ENCODE measurements around the gene CDK5RAP1.

The CDK5RAP1 gene

DNA sequence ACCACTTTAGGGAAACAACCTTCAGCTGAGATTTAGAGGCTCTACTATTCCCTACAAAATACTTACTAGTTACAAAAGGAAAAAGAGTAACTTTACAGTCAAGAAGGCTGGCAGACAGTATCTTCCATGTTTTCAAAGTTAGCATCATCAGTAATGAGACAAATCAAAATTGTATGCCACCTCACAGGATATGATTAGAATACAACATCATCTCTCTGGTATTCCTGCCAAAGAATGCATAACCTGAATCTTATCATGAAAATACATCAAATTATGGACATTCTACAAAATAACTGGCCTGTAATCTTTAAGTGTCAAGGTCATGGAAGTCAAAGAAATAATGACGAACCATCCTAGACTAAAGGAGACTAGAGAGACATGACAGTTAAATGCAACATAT is 38.4 kb downstream of the CDK5RAP1 start:
- Histone ChIP-seq H3K36me3 (ENCODE audit: low read length) (peaks cover 22% of the 10 kb centered on the region; the same call in 1 of the 2 replicates), H3K9me2 (replicated peaks; ENCODE audit: insufficient read depth, low read length) (no peaks in the 10 kb centered on the region), H3K9ac (ENCODE audit: low read length) (no peak overlapping the region), H3K27ac (ENCODE audit: low read depth, low read length) (no peak overlapping the region), H4K20me1 (ENCODE audit: low read depth, low read length) (no peaks in the 10 kb centered on the region), H3K9me3 (ENCODE audit: insufficient read depth, low read length) (no peaks in the 10 kb centered on the region), H3F3A (ENCODE audit: insufficient read depth) (no peaks in the 10 kb centered on the region), H3K27me3 (ENCODE audit: low read length) (no peaks in the 10 kb centered on the region), H3K4me3 (ENCODE audit: insufficient read depth, low read length, poor library complexity, severe bottlenecking) (no peak overlapping the region), H3K79me2 (ENCODE audit: insufficient read depth, low read length) (no peaks in the 10 kb centered on the region), H3K4me2 (ENCODE audit: low read depth, low read length, poor library complexity, severe bottlenecking) (no peak overlapping the region), H2AFZ (ENCODE audit: low read depth, low read length, severe bottlenecking) (no peak overlapping the region)
- TF ChIP-seq CTCF (IDR thresholded peaks at IDR 0.05; ENCODE audit: insufficient read depth, low read length, poor library complexity, severe bottlenecking) (no peak), EZH2phosphoT487 (conservative IDR thresholded peaks at IDR 0.05; ENCODE audit: low read length) (no peak)

DNA sequence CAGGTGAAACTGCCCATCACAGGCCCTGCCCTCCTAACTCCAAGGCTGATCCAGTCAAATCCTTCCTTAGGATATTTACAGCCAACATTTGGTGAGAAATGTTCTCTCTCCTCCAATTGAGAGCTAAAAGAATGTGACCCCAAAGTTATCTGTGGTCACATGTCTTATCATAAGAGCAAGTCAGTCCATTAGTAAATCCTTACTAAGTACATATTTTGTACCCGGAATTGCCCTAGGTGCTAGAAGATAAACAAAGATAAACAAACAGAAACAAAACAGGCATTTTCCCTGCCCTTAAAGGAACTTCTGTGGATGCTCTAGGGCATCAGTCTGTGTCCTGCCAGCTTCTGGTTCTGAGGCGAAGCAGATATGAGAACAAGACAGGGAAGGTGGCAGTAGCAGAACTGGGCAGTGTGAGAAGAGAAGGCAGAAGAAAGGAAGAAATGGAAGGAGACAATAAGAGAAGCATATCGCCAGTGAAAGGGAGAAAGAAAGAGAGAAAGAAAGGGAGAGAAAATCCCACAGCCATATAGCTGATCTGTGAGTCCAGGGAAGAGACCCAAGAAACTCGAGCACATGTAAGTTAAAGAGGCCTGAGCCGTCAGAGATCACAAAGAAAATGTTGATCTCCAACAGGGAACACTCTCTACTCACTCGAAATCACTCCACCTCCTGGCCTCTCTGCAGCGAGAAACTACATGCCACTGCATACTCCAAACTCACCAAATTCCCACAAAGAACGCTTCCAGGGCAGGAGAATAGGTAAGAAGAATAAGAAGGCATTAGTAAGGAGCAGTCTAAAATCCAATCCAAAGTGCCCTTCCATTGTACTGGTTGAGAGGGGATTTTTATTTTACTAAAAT is 41.7 kb downstream of the CDK5RAP1 start:
- no peaks in the 10 kb centered on the region for H3K9me2 ChIP-seq (replicated peaks; ENCODE audit: insufficient read depth, low read length)
- TF ChIP-seq EZH2phosphoT487 (conservative IDR thresholded peaks at IDR 0.05; ENCODE audit: low read length), result no peak
- no peak for TF ChIP-seq CTCF (IDR thresholded peaks at IDR 0.05; ENCODE audit: insufficient read depth, low read length, poor library complexity, severe bottlenecking)
- H3K4me3 ChIP-seq (ENCODE audit: insufficient read depth, low read length, poor library complexity, severe bottlenecking), result no peak overlapping the region
- no peaks in the 10 kb centered on the region for H3K79me2 ChIP-seq (ENCODE audit: insufficient read depth, low read length)
- no peak overlapping the region for H3K27ac ChIP-seq (ENCODE audit: low read depth, low read length)
- no peak overlapping the region for H3K4me2 ChIP-seq (ENCODE audit: low read depth, low read length, poor library complexity, severe bottlenecking)
- H4K20me1 ChIP-seq (ENCODE audit: low read depth, low read length), result no peaks in the 10 kb centered on the region
- H3K27me3 ChIP-seq (ENCODE audit: low read length), result no peaks in the 10 kb centered on the region
- H3K9ac ChIP-seq (ENCODE audit: low read length), result no peak overlapping the region
- H3K9me3 ChIP-seq (ENCODE audit: insufficient read depth, low read length), result no peaks in the 10 kb centered on the region
- peaks cover 6% of the 10 kb centered on the region; the same call in 1 of the 2 replicates for H3K36me3 ChIP-seq (ENCODE audit: low read length)
- H2AFZ ChIP-seq (ENCODE audit: low read depth, low read length, severe bottlenecking), result no peak overlapping the region
- H3F3A ChIP-seq (ENCODE audit: insufficient read depth), result no peaks in the 10 kb centered on the region

GRCh38 chr20:33353013-33353402 is 48.3 kb downstream of the CDK5RAP1 start:
- Histone ChIP-seq H3K27me3 (ENCODE audit: low read length) (no peaks in the 10 kb centered on the region), H3K9ac (ENCODE audit: low read length) (no peak overlapping the region), H2AFZ (ENCODE audit: low read depth, low read length, severe bottlenecking) (no peak overlapping the region), H3K36me3 (ENCODE audit: low read length) (no peaks in the 10 kb centered on the region), H3K9me3 (ENCODE audit: insufficient read depth, low read length) (no peaks in the 10 kb centered on the region), H3K9me2 (replicated peaks; ENCODE audit: insufficient read depth, low read length) (no peaks in the 10 kb centered on the region), H3K4me2 (ENCODE audit: low read depth, low read length, poor library complexity, severe bottlenecking) (no peak overlapping the region), H3K27ac (ENCODE audit: low read depth, low read length) (no peak overlapping the region), H3K4me3 (ENCODE audit: insufficient read depth, low read length, poor library complexity, severe bottlenecking) (no peak overlapping the region), H4K20me1 (ENCODE audit: low read depth, low read length) (no peaks in the 10 kb centered on the region), H3K79me2 (ENCODE audit: insufficient read depth, low read length) (no peaks in the 10 kb centered on the region), H3F3A (ENCODE audit: insufficient read depth) (no peaks in the 10 kb centered on the region)
- TF ChIP-seq EZH2phosphoT487 (conservative IDR thresholded peaks at IDR 0.05; ENCODE audit: low read length), result no peak
- TF ChIP-seq CTCF (IDR thresholded peaks at IDR 0.05; ENCODE audit: insufficient read depth, low read length, poor library complexity, severe bottlenecking), result no peak

Data from SU-DHL-6 (cell line).